ENCODE data around the gene DNAJB1. TPM values are rescaled to one million over a fixed set of nuclear protein-coding genes. Genes with fewer than 3 reads are reported as not detected.
A peak's percentile ranks its signal among the peaks of the same experiment; 100 is the strongest.
"Not testable (repeated sequence)": the region's sequence is repeated elsewhere in the genome, so short reads cannot be mapped to it uniquely, and the experiment has no call there.

DNAJB1 gene
- total RNA-seq, 4 donors from 2014 or later: 12.3 to 27.3 (median 16.6) TPM

GRCh38 chr19:14511229-14511593, 7.0 kb downstream of the DNAJB1 start:
- Histone ChIP-seq H3K4me3 (no peak overlapping the region), H3K27ac (peak overlapping the region; percentile 45 to 70 (median 58)), H3K27me3 (no peaks in the 10 kb centered on the region), H3K9me3 (no peaks in the 10 kb centered on the region), H3K4me1 (peaks cover 24 to 27% of the 10 kb centered on the region in 2 donors), H3K36me3 (peaks cover 0 to 18% of the 10 kb centered on the region in 2 donors)
- in situ Hi-C loops (cut with MboI; ENCODE audit: low sequenced_read_pairs in 4 of 4) (loop anchor here in 1 of 4 donors (10.0 kb wide), 1 partner anchor 54 kb away; no protein-coding TSS in a partner anchor), intact Hi-C loops (cut with DNase I; ENCODE audit: low total_unique reads) (no loop called here)
- TF ChIP-seq CTCF (IDR thresholded peaks at IDR 0.05 in 4 of 5, conservative IDR thresholded peaks at IDR 0.05 in 1 of 5) (no peak), POLR2A (IDR thresholded peaks at IDR 0.05) (no peak)
- DNase-seq (no peak), ATAC-seq (no peak)

GRCh38 chr19:14510311-14511228, 7.6 kb downstream of the DNAJB1 start:
- Histone ChIP-seq H3K36me3 (peaks cover 0 to 12% of the 10 kb centered on the region in 2 donors), H3K4me3 (peak overlapping the region in 3 of 4 donors; percentile 15 to 32 (median 17)), H3K4me1 (peaks cover 18 to 20% of the 10 kb centered on the region in 2 donors), H3K9me3 (no peaks in the 10 kb centered on the region), H3K27me3 (no peaks in the 10 kb centered on the region), H3K27ac (peak overlapping the region; percentile 57 to 70 (median 58))
- ATAC-seq (peak; percentile 69 to 76), DNase-seq (peak in 1 of 2 donors; percentile 71)
- intact Hi-C loops (cut with DNase I; ENCODE audit: low total_unique reads): no loop called here
- TF ChIP-seq CTCF (IDR thresholded peaks at IDR 0.05 in 4 of 5, conservative IDR thresholded peaks at IDR 0.05 in 1 of 5): no peak
- TF ChIP-seq POLR2A (IDR thresholded peaks at IDR 0.05): peak in 1 of 2 donors; percentile 6
- in situ Hi-C loops (cut with MboI; ENCODE audit: low sequenced_read_pairs in 4 of 4): loop anchor here in 1 of 4 donors (10.0 kb wide), 1 partner anchor 54 kb away; no protein-coding TSS in a partner anchor

GRCh38 chr19:14507704-14508542, 10.3 kb downstream of the DNAJB1 start:
- ATAC-seq (no peak), DNase-seq (no peak)
- H3K27ac ChIP-seq: no peak overlapping the region
- no peak overlapping the region for H3K4me3 ChIP-seq
- intact Hi-C loops (cut with DNase I; ENCODE audit: low total_unique reads): no loop called here
- H3K9me3 ChIP-seq: no peaks in the 10 kb centered on the region
- no peaks in the 10 kb centered on the region for H3K36me3 ChIP-seq
- H3K4me1 ChIP-seq: peaks cover 8 to 13% of the 10 kb centered on the region in 2 donors
- in situ Hi-C loops (cut with MboI; ENCODE audit: low sequenced_read_pairs in 4 of 4): no loop called here
- H3K27me3 ChIP-seq: no peaks in the 10 kb centered on the region
- TF ChIP-seq CTCF (IDR thresholded peaks at IDR 0.05 in 4 of 5, conservative IDR thresholded peaks at IDR 0.05 in 1 of 5): no peak
- TF ChIP-seq POLR2A (IDR thresholded peaks at IDR 0.05): no peak

- peaks cover 8 to 13% of the 10 kb centered on the region in 2 donors for H3K4me1 ChIP-seq
- ATAC-seq (peak in 1 of 2 donors; percentile 59), DNase-seq (no peak)
- no peaks in the 10 kb centered on the region for H3K27me3 ChIP-seq
- H3K9me3 ChIP-seq: no peaks in the 10 kb centered on the region
- intact Hi-C loops (cut with DNase I; ENCODE audit: low total_unique reads): no loop called here
- H3K36me3 ChIP-seq: no peaks in the 10 kb centered on the region
- H3K27ac ChIP-seq: no peak overlapping the region
- H3K4me3 ChIP-seq: no peak overlapping the region
- TF ChIP-seq CTCF (IDR thresholded peaks at IDR 0.05 in 4 of 5, conservative IDR thresholded peaks at IDR 0.05 in 1 of 5) (peak in 4 of 5 experiments; percentile 37 to 65 (median 47)), POLR2A (IDR thresholded peaks at IDR 0.05) (no peak)
- in situ Hi-C loops (cut with MboI; ENCODE audit: low sequenced_read_pairs in 4 of 4): no loop called here
Observed at GRCh38 chr19:14505488-14506239, 12.5 kb downstream of the DNAJB1 start.

- H3K27ac ChIP-seq, ATAC-seq: not testable (repeated sequence)
Observed at GRCh38 chr19:14504575-14504974, 13.6 kb downstream of the DNAJB1 start.

More at GRCh38 chr19:14504575-14504974, 13.6 kb downstream of the DNAJB1 start:
- H3K4me1 ChIP-seq: peaks cover 2 to 10% of the 10 kb centered on the region in 2 donors
- H3K9me3 ChIP-seq; H3K4me3 ChIP-seq; DNase-seq; in situ Hi-C loops (cut with MboI; ENCODE audit: low sequenced_read_pairs in 4 of 4); intact Hi-C loops (cut with DNase I; ENCODE audit: low total_unique reads); H3K27me3 ChIP-seq; H3K36me3 ChIP-seq: not testable (repeated sequence)
